ENCODE data around the gene PAX5. TPM values are rescaled to one million over a fixed set of nuclear protein-coding genes. Genes with fewer than 3 reads are reported as not detected.

The PAX5 gene
- total RNA-seq, 3 donors from 2014 or later (not counting 1 experiment from before 2014, with no cell fraction given): 1.3 to 2.1 (median 2.0) TPM

GRCh38 chr9:36842560-36843530 is 191.2 kb downstream of the PAX5 start:
- DNase-seq (no peak), ATAC-seq (no peak)
- H3K9me3 Mint-ChIP-seq: no peaks in the 10 kb centered on the region
- no peak overlapping the region for H3K27ac ChIP-seq (ENCODE audit: low read length)
- no peaks in the 10 kb centered on the region for H3K27me3 Mint-ChIP-seq (ENCODE audit: low read depth in 2 of 2)
- no peak overlapping the region for H3K27ac Mint-ChIP-seq
- no peaks in the 10 kb centered on the region for H3K4me1 Mint-ChIP-seq
- no peak overlapping the region for H3K4me3 Mint-ChIP-seq
- no peaks in the 10 kb centered on the region for H3K36me3 Mint-ChIP-seq
- WGBS (ENCODE audit: insufficient coverage): 71% methylated on average over 28 of the region's 28 CpGs
- intact Hi-C loops (cut with micrococcal nuclease): no loop called here
- no peaks in the 10 kb centered on the region for H3K4me1 ChIP-seq (ENCODE audit: control insufficient read depth, insufficient read depth, low read length)
- no peaks in the 10 kb centered on the region for H3K27me3 ChIP-seq (ENCODE audit: control insufficient read depth, insufficient read depth, low read length)
- H3K9me3 ChIP-seq (ENCODE audit: control insufficient read depth, insufficient read depth, low read length): no peaks in the 10 kb centered on the region
- TF ChIP-seq CTCF (IDR thresholded peaks at IDR 0.05): no peak
- no peaks in the 10 kb centered on the region for H3K36me3 ChIP-seq (ENCODE audit: control insufficient read depth, insufficient read depth, low read length)
- no peak overlapping the region for H3K4me3 ChIP-seq (ENCODE audit: low read length)

GRCh38 chr9:36840898-36841536 is 193.1 kb downstream of the PAX5 start:
- no peaks in the 10 kb centered on the region for H3K27me3 Mint-ChIP-seq (ENCODE audit: low read depth in 2 of 2)
- Histone ChIP-seq H3K4me3 (ENCODE audit: low read length) (no peak overlapping the region), H3K27me3 (ENCODE audit: control insufficient read depth, insufficient read depth, low read length) (no peaks in the 10 kb centered on the region), H3K4me1 (ENCODE audit: control insufficient read depth, insufficient read depth, low read length) (no peaks in the 10 kb centered on the region), H3K36me3 (ENCODE audit: control insufficient read depth, insufficient read depth, low read length) (no peaks in the 10 kb centered on the region), H3K9me3 (ENCODE audit: control insufficient read depth, insufficient read depth, low read length) (no peaks in the 10 kb centered on the region), H3K27ac (ENCODE audit: low read length) (no peak overlapping the region)
- TF ChIP-seq CTCF (IDR thresholded peaks at IDR 0.05): no peak
- no peaks in the 10 kb centered on the region for H3K9me3 Mint-ChIP-seq
- H3K27ac Mint-ChIP-seq: no peak overlapping the region
- no peak for DNase-seq
- no peak for ATAC-seq
- no peak overlapping the region for H3K4me3 Mint-ChIP-seq
- intact Hi-C loops (cut with micrococcal nuclease): no loop called here
- WGBS (ENCODE audit: insufficient coverage): 82% methylated on average over 2 of the region's 2 CpGs
- no peaks in the 10 kb centered on the region for H3K4me1 Mint-ChIP-seq
- no peaks in the 10 kb centered on the region for H3K36me3 Mint-ChIP-seq

- ATAC-seq (no peak), DNase-seq (no peak)
- H3K9me3 Mint-ChIP-seq: no peaks in the 10 kb centered on the region
- H3K4me1 Mint-ChIP-seq: no peaks in the 10 kb centered on the region
- Histone ChIP-seq H3K9me3 (ENCODE audit: control insufficient read depth, insufficient read depth, low read length) (no peaks in the 10 kb centered on the region), H3K4me3 (ENCODE audit: low read length) (no peak overlapping the region), H3K36me3 (ENCODE audit: control insufficient read depth, insufficient read depth, low read length) (no peaks in the 10 kb centered on the region), H3K27me3 (ENCODE audit: control insufficient read depth, insufficient read depth, low read length) (no peaks in the 10 kb centered on the region), H3K27ac (ENCODE audit: low read length) (no peak overlapping the region), H3K4me1 (ENCODE audit: control insufficient read depth, insufficient read depth, low read length) (no peaks in the 10 kb centered on the region)
- no peaks in the 10 kb centered on the region for H3K36me3 Mint-ChIP-seq
- intact Hi-C loops (cut with micrococcal nuclease): no loop called here
- H3K27me3 Mint-ChIP-seq (ENCODE audit: low read depth in 2 of 2): no peaks in the 10 kb centered on the region
- H3K4me3 Mint-ChIP-seq: no peak overlapping the region
- no peak for TF ChIP-seq CTCF (IDR thresholded peaks at IDR 0.05)
- H3K27ac Mint-ChIP-seq: no peak overlapping the region
- 90% methylated on average over 15 of the region's 15 CpGs for WGBS (ENCODE audit: insufficient coverage)
Measured at GRCh38 chr9:36839131-36839885, 194.8 kb downstream of the PAX5 start.

All from natural killer cell (primary cell).